Measurements from ENCODE around the gene EPHA1. TPM values are rescaled to one million over a fixed set of nuclear protein-coding genes. Genes with fewer than 3 reads are reported as not detected.
A peak's percentile ranks its signal among the peaks of the same experiment; 100 is the strongest.

The EPHA1 gene
- total and polyA plus RNA-seq, 10 donors: 0.80 to 4.5 (median 2.3) TPM

GRCh38 chr7:143368387-143368786 is 40.3 kb downstream of the EPHA1 start:
- Histone ChIP-seq H3K4me1 (peaks cover 0 to 19% (median 13%) of the 10 kb centered on the region in 6 donors), H3K36me3 (no peaks in the 10 kb centered on the region), H3K4me3 (no peak overlapping the region), H3K9me3 (no peaks in the 10 kb centered on the region), H3K27ac (no peak overlapping the region), H3K27me3 (replicated peaks in 1 of 7) (peaks cover 0 to 26% (median 18%) of the 10 kb centered on the region in 7 donors)
- WGBS, 5 donors: 89 to 100% (median 100%) methylated on average over 1 of the region's 1 CpG
- TF ChIP-seq POLR2A (IDR thresholded peaks at IDR 0.05): no peak
- TF ChIP-seq POLR2AphosphoS5 (IDR thresholded peaks at IDR 0.05): no peak
- TF ChIP-seq CTCF (IDR thresholded peaks at IDR 0.05 in 8 of 11, conservative IDR thresholded peaks at IDR 0.05 in 3 of 11): no peak
- no peak for DNase-seq
- intact Hi-C loops (cut with DNase I; ENCODE audit: low total_unique reads): no loop called here

GRCh38 chr7:143367972-143368371 is 40.7 kb downstream of the EPHA1 start:
- Histone ChIP-seq H3K4me3 (no peak overlapping the region), H3K27me3 (replicated peaks in 1 of 7) (peaks cover 0 to 30% (median 22%) of the 10 kb centered on the region in 7 donors), H3K36me3 (no peaks in the 10 kb centered on the region), H3K27ac (no peak overlapping the region), H3K4me1 (peaks cover 0 to 18% (median 13%) of the 10 kb centered on the region in 6 donors), H3K9me3 (no peaks in the 10 kb centered on the region)
- TF ChIP-seq POLR2A (IDR thresholded peaks at IDR 0.05) (no peak), POLR2AphosphoS5 (IDR thresholded peaks at IDR 0.05) (no peak), CTCF (IDR thresholded peaks at IDR 0.05 in 8 of 11, conservative IDR thresholded peaks at IDR 0.05 in 3 of 11) (no peak)
- DNase-seq: no peak
- WGBS, 5 donors: 81 to 93% (median 89%) methylated on average over 4 of the region's 4 CpGs
- intact Hi-C loops (cut with DNase I; ENCODE audit: low total_unique reads): no loop called here

DNA sequence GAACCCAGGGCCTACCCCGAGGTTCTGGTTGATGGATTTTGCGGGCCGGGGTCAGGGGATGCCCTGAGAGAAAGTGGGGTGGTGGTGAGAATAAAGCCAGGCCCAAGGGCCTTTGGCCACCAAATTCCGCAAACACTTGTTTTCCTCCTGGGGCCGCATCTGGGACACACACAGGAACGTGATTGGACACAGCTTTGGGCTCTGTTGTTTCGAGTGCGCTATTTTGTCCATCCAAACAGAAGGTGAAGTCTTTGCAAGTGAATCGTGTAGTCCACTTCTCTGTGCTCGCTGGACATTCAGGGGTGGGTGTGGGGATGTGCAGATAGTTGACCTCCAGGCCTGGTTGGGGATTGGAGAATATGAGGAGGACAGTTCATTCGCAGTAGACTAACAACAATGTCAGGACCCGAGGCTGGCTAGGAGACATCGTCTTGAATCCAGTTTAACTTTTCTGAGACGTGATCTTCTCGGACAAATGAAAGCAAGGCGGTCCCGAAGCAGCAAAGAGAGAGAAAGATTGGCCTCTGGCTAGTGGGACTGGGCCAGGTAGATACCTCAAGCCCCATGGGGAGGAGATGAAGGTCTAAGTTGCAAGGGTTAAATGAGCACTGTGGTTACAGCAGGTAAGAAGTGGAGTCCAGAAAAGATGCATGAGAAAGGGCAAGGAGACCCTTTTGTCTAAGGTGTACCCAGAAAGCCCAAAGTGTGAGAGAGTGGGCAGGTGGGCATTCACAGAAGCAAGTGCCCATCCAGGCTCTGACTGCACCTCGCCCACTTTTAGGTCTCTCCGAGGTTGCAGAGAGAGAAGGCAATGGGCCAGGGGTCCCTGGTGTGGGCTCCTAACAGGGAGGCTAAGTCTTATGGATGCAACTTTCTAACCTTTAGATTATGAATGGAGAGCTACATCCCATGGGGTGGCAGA is 45.4 kb downstream of the EPHA1 start:
- 54 to 72% (median 66%) methylated on average over 19 of the region's 19 CpGs for WGBS, 5 donors
- Histone ChIP-seq H3K36me3 (no peaks in the 10 kb centered on the region), H3K9me3 (no peaks in the 10 kb centered on the region), H3K27me3 (replicated peaks in 1 of 7) (peaks cover 0 to 73% (median 38%) of the 10 kb centered on the region in 7 donors), H3K27ac (no peak overlapping the region), H3K4me3 (peak overlapping the region in 6 of 8 donors; percentile 14 to 79 (median 56)), H3K4me1 (peaks cover 0 to 19% (median 14%) of the 10 kb centered on the region in 6 donors)
- DNase-seq: no peak
- intact Hi-C loops (cut with DNase I; ENCODE audit: low total_unique reads): no loop called here
- TF ChIP-seq CTCF (IDR thresholded peaks at IDR 0.05 in 8 of 11, conservative IDR thresholded peaks at IDR 0.05 in 3 of 11) (no peak), POLR2AphosphoS5 (IDR thresholded peaks at IDR 0.05) (no peak), POLR2A (IDR thresholded peaks at IDR 0.05) (no peak)
